Keratinocyte (primary cell): ENCODE results near the gene EEF1G. TPM values are rescaled to one million over a fixed set of nuclear protein-coding genes. Genes with fewer than 3 reads are reported as not detected.

Experiments used
- DNase-seq: peaks from one replicate; pipeline ENCODE4 v3.0.0-alpha.2; 2011; ENCODE audit warnings: low read depth, missing footprints, low spot score
- FAIRE-seq: peaks from 2 replicates; lab custom pipeline; 2011; peaks lifted over from hg19 to GRCh38; lab: Jason Lieb, UNC
- H2AFZ ChIP-seq: 2 replicates; pipeline ENCODE4 v1.6.0; 2012; ENCODE audit warnings: low read length, control low read depth, inconsistent platforms; ENCODE audit not compliant: control insufficient read depth
- H3K27ac ChIP-seq: 2 replicates; pipeline ENCODE4 v1.5.1; 2011; ENCODE audit warnings: low read length; ENCODE audit not compliant: control insufficient read depth, insufficient read depth
- H3K27me3 ChIP-seq: 3 replicates; pipeline ENCODE4 v1.6.0; 2011; ENCODE audit warnings: low read length; ENCODE audit not compliant: control insufficient read depth, insufficient read depth; ENCODE audit errors: extremely low read depth
- H3K36me3 ChIP-seq, 2 experiments: 2 replicates in 1 of 2; 3 replicates in 1 of 2; pipeline ENCODE4 v1.5.1; 2011; ENCODE audit warnings: low read length in 2 of 2, mild to moderate bottlenecking in 1 of 2; ENCODE audit not compliant: control insufficient read depth in 2 of 2, insufficient read depth in 2 of 2; ENCODE audit errors: extremely low read depth in 1 of 2
- H3K4me1 ChIP-seq: 3 replicates; pipeline ENCODE4 v1.5.1; 2011; ENCODE audit warnings: low read length; ENCODE audit not compliant: control insufficient read depth, insufficient read depth; ENCODE audit errors: extremely low read depth
- H3K4me2 ChIP-seq: 3 replicates; pipeline ENCODE4 v1.6.0; 2011; ENCODE audit warnings: low read depth, low read length; ENCODE audit not compliant: control insufficient read depth, insufficient read depth; ENCODE audit errors: extremely low read depth
- H3K4me3 ChIP-seq, 3 experiments: fragments of 200-600 bp in 1 of 3; sonication (generic) in 1 of 3; 2 replicates in 2 of 3; 3 replicates in 1 of 3; pipeline ENCODE4 v1.5.1; 2011 to 2016; ENCODE audit warnings: low read length in 3 of 3, mild to moderate bottlenecking in 3 of 3, control low read depth in 2 of 3, inconsistent platforms in 1 of 3, low read depth in 1 of 3, mixed read lengths in 1 of 3, mixed run types in 1 of 3, moderate library complexity in 1 of 3; ENCODE audit not compliant: control insufficient read depth in 2 of 3, insufficient read depth in 2 of 3; ENCODE audit errors: extremely low read depth in 1 of 3
- H3K79me2 ChIP-seq: 2 replicates; pipeline ENCODE4 v1.6.0; 2012; ENCODE audit warnings: low read length; ENCODE audit not compliant: control insufficient read depth, insufficient read depth
- H3K9ac ChIP-seq: 3 replicates; pipeline ENCODE4 v1.6.0; 2011; ENCODE audit warnings: low read length; ENCODE audit not compliant: control insufficient read depth, insufficient read depth; ENCODE audit errors: extremely low read depth
- H3K9me1 ChIP-seq: 3 replicates; pipeline ENCODE4 v1.6.0; 2011; ENCODE audit warnings: low read length; ENCODE audit not compliant: control insufficient read depth, insufficient read depth; ENCODE audit errors: extremely low read depth
- H3K9me3 ChIP-seq: 2 replicates; pipeline ENCODE4 v1.5.1; 2012; ENCODE audit warnings: low read depth, low read length; ENCODE audit not compliant: control insufficient read depth
- H4K20me1 ChIP-seq: 3 replicates; pipeline ENCODE4 v1.6.0; 2011; ENCODE audit warnings: low read length; ENCODE audit not compliant: control insufficient read depth, insufficient read depth; ENCODE audit errors: extremely low read depth
- EZH2 ChIP-seq: IDR thresholded peaks from one replicate; pipeline ENCODE4 v1.6.1; 2012; ENCODE audit warnings: inconsistent platforms, mild to moderate bottlenecking, low read length, moderate library complexity
- dilution Hi-C: fragments of 300-500 bp; cut with MboI; formaldehyde crosslinking; loops from one replicate; pipeline ENCODE4 v1.7.0; 2020; ENCODE audit warnings: low sequenced_read_pairs; ENCODE audit not compliant: extremely low pct_ligation_motif_present
- polyA plus RNA-seq, 5 experiments: library from polyadenylated mRNA; depleted of rRNA in 3 of 5; stranded (reverse) in 3 of 5; stranded (forward) in 1 of 5; unstranded in 1 of 5; fragments of >200 nt; gene quantifications; 1 replicate in 1 of 5; 2 replicates in 3 of 5; 3 replicates in 1 of 5; pipeline versions ENCODE4 v1.2.1 to v1.2.3, GENCODE V29; 2011 to 2012; ENCODE audit warnings: missing spikeins in 2 of 5, low read depth in 1 of 5, low replicate concordance in 1 of 5
- TF ChIP-seq, protein P1 (sequence below), 3 experiments: IDR thresholded peaks in 1 of 3; conservative IDR thresholded peaks in 1 of 3; optimal IDR thresholded peaks in 1 of 3; 2 replicates in 2 of 3; 3 replicates in 1 of 3; pipeline versions ENCODE3 to v1.5.1; 2011; ENCODE audit warnings: low read length in 3 of 3, mild to moderate bottlenecking in 3 of 3, moderate library complexity in 2 of 3, control low read depth in 1 of 3, inconsistent platforms in 1 of 3; ENCODE audit not compliant: insufficient read depth in 2 of 3; ENCODE audit errors: extremely low read depth in 1 of 3

The EEF1G gene
- polyA plus RNA-seq, 1 donor (not counting 4 experiments of a cell fraction or from before 2014, with no cell fraction given): 1,735 TPM

DNA sequence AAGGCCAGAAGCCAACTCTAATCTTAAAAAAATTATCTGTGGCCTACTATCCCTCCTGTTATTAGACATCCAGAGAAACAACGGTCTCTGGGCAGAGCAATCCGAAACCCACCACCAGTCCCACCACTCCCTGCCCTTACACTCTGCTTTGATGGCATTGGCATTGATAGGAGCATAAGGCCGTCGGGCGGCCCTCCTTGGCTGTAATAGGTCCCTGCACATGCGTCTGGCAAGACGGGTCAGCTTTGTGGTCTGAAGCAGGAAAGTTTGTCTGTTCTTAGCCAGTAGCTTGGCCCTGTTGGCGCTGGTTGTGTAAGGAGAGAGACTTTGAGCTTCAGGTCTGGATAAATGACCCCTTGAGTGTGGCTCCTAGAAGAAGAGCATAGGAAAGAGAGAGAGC is 21.4 kb upstream of the EEF1G start:
- Histone ChIP-seq H2AFZ (no peak overlapping the region), H3K4me3 (no peak overlapping the region), H3K27ac (no peak overlapping the region), H3K9me3 (no peaks in the 10 kb centered on the region), H3K4me1 (peaks cover 26% of the 10 kb centered on the region), H3K36me3 (peaks cover 48 to 58% of the 10 kb centered on the region in 2 experiments), H3K4me2 (no peak overlapping the region), H3K27me3 (no peaks in the 10 kb centered on the region), H3K79me2 (peaks cover 41% of the 10 kb centered on the region), H3K9me1 (no peaks in the 10 kb centered on the region), H4K20me1 (peaks cover 2% of the 10 kb centered on the region), H3K9ac (no peak overlapping the region)
- dilution Hi-C loops: no loop called here
- FAIRE-seq (no peak), DNase-seq (no peak)
- TF ChIP-seq, protein P1, sequence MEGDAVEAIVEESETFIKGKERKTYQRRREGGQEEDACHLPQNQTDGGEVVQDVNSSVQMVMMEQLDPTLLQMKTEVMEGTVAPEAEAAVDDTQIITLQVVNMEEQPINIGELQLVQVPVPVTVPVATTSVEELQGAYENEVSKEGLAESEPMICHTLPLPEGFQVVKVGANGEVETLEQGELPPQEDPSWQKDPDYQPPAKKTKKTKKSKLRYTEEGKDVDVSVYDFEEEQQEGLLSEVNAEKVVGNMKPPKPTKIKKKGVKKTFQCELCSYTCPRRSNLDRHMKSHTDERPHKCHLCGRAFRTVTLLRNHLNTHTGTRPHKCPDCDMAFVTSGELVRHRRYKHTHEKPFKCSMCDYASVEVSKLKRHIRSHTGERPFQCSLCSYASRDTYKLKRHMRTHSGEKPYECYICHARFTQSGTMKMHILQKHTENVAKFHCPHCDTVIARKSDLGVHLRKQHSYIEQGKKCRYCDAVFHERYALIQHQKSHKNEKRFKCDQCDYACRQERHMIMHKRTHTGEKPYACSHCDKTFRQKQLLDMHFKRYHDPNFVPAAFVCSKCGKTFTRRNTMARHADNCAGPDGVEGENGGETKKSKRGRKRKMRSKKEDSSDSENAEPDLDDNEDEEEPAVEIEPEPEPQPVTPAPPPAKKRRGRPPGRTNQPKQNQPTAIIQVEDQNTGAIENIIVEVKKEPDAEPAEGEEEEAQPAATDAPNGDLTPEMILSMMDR (optimal IDR thresholded peaks at IDR 0.05 in 1 of 3, IDR thresholded peaks at IDR 0.05 in 1 of 3, conservative IDR thresholded peaks at IDR 0.05 in 1 of 3; ENCODE audit: extremely low read depth in 1 of 3, insufficient read depth in 2 of 3, low read length in 3 of 3): no peak
- no peak for TF ChIP-seq EZH2

DNA sequence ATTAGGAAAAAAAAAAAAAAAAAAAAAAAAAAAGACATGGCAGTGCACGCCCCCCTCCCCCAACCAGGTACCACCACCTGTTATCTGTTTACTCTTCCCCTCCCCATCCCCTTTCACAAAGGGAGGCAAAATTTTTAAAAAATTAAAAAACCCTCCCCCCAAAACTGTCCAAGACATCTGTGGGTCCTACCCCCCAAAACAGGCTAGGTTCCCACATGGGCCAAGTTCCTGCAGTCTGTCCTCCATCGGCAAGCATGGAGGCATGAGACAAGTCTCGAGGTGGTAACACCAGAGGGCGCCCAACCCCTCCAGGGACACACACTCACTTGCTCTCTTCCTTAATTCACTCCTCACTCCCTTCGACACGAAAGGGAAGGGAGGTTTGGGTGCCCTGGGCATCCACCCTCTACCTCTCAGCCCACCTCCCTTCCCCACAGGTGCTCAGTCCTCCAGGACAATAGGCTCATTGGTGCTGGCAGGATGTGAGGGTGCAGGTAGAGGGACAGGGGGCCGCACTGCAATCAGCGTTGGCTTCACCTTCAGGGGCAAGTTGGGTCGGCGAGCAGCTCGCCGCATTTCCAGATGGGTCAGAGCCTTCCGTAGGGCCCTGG is 19.8 kb upstream of the EEF1G start:
- H3K27me3 ChIP-seq: no peaks in the 10 kb centered on the region
- H3K9me1 ChIP-seq: no peaks in the 10 kb centered on the region
- DNase-seq (no peak), FAIRE-seq (no peak)
- TF ChIP-seq, protein P1 (optimal IDR thresholded peaks at IDR 0.05 in 1 of 3, IDR thresholded peaks at IDR 0.05 in 1 of 3, conservative IDR thresholded peaks at IDR 0.05 in 1 of 3; ENCODE audit: extremely low read depth in 1 of 3, insufficient read depth in 2 of 3, low read length in 3 of 3): peak; percentile 77 to 95 (median 84)
- TF ChIP-seq EZH2: no peak
- H2AFZ ChIP-seq: no peak overlapping the region
- H3K27ac ChIP-seq: no peak overlapping the region
- H3K79me2 ChIP-seq: peaks cover 39% of the 10 kb centered on the region
- no peak overlapping the region for H3K4me2 ChIP-seq
- dilution Hi-C loops: no loop called here
- no peaks in the 10 kb centered on the region for H3K9me3 ChIP-seq
- H3K36me3 ChIP-seq: peaks cover 43 to 57% of the 10 kb centered on the region in 2 experiments
- no peak overlapping the region for H3K4me3 ChIP-seq
- peaks cover 2% of the 10 kb centered on the region for H4K20me1 ChIP-seq
- H3K9ac ChIP-seq: no peak overlapping the region
- H3K4me1 ChIP-seq: peaks cover 14% of the 10 kb centered on the region
